Neutrophil (primary cell): ENCODE data around the gene ADCYAP1.

Experiments used
- H3K27ac ChIP-seq: fragments of 200-600 bp; sonication (generic); 2 replicates; pipeline ENCODE4 v1.5.1; 2016; ENCODE audit warnings: mild to moderate bottlenecking, moderate library complexity
- H3K27me3 ChIP-seq: fragments of 200-600 bp; sonication (generic); 2 replicates; pipeline ENCODE4 v1.6.0; 2016; ENCODE audit warnings: mild to moderate bottlenecking
- H3K36me3 ChIP-seq: fragments of 200-600 bp; sonication (generic); 2 replicates; pipeline ENCODE4 v1.5.1; 2017
- H3K4me1 ChIP-seq, 2 experiments: fragments of 200-600 bp in 1 of 2; sonication (generic) in 1 of 2; 1 replicate in 1 of 2; 2 replicates in 1 of 2; pipeline versions ENCODE4 v1.5.1 to v1.6.1; 2013 to 2016; ENCODE audit warnings: low read depth in 1 of 2, low read length in 1 of 2, mild to moderate bottlenecking in 1 of 2, moderate library complexity in 1 of 2; ENCODE audit not compliant: control insufficient read depth in 1 of 2, insufficient read depth in 1 of 2
- H3K4me3 ChIP-seq, 2 experiments: fragments of 200-600 bp in 1 of 2; sonication (generic) in 1 of 2; 1 replicate in 1 of 2; 2 replicates in 1 of 2; pipeline ENCODE4 v1.5.1; 2013 to 2016; ENCODE audit warnings: low read depth in 1 of 2, low read length in 1 of 2, mild to moderate bottlenecking in 1 of 2, moderate library complexity in 1 of 2
- H3K9me3 ChIP-seq: fragments of 200-600 bp; sonication (generic); 2 replicates; pipeline ENCODE4 v1.5.1; 2016
- TF ChIP-seq, protein P1 (sequence below): fragments of 200-600 bp; sonication (generic); IDR thresholded peaks from 2 replicates; pipeline ENCODE4 v1.5.1; 2016; ENCODE audit warnings: antibody characterized with exemption

Gene ADCYAP1

DNA sequence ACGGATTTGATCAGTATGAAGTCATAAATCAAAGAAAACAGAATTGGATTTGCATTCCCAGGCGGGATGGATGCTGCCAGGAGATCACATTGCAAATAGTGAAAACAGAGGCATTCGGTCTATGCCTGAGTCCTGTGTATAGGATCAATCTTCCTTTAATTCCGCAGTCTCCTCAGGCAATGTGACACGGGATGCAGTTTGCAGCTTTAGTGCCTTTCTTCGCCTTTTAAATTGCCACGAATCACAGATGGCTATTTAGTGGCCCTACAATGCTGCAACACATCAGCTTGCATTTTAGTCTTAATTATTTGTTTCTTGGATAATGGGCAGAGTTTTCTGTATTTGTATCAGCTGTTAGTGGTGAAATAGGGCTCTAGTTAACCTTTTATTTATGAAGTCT is 6.8 kb downstream of the ADCYAP1 start:
- H3K27ac ChIP-seq, result no peak overlapping the region
- H3K36me3 ChIP-seq, result no peaks in the 10 kb centered on the region
- H3K4me1 ChIP-seq, result peaks cover 0 to 13% of the 10 kb centered on the region in 2 experiments
- TF ChIP-seq, protein P1, sequence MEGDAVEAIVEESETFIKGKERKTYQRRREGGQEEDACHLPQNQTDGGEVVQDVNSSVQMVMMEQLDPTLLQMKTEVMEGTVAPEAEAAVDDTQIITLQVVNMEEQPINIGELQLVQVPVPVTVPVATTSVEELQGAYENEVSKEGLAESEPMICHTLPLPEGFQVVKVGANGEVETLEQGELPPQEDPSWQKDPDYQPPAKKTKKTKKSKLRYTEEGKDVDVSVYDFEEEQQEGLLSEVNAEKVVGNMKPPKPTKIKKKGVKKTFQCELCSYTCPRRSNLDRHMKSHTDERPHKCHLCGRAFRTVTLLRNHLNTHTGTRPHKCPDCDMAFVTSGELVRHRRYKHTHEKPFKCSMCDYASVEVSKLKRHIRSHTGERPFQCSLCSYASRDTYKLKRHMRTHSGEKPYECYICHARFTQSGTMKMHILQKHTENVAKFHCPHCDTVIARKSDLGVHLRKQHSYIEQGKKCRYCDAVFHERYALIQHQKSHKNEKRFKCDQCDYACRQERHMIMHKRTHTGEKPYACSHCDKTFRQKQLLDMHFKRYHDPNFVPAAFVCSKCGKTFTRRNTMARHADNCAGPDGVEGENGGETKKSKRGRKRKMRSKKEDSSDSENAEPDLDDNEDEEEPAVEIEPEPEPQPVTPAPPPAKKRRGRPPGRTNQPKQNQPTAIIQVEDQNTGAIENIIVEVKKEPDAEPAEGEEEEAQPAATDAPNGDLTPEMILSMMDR, result no peak
- no peaks in the 10 kb centered on the region for H3K9me3 ChIP-seq
- H3K27me3 ChIP-seq, result peaks cover 86% of the 10 kb centered on the region
- no peak overlapping the region for H3K4me3 ChIP-seq

DNA sequence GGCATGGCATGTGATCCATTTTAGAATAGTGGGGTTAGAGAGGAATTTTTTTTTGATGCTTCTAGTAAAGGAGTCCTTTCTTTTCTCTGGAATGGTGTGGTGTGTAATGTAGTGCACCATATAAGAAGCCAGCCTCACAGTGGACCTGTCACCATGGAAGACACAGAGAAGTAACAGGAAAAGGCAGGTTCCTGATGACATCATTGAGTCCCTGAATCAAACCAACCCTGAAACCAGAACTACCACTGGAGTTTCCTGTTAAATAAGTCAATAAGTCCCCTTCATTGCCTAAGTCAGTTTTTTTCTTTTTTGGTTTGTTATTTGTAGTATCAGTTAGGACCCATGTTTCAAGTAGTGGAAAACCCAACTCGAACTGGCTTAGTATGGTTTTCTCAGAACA is 11.9 kb downstream of the ADCYAP1 start:
- H3K36me3 ChIP-seq, result no peaks in the 10 kb centered on the region
- H3K4me3 ChIP-seq, result no peak overlapping the region
- H3K27me3 ChIP-seq, result peaks cover 71% of the 10 kb centered on the region
- no peaks in the 10 kb centered on the region for H3K9me3 ChIP-seq
- H3K4me1 ChIP-seq, result no peaks in the 10 kb centered on the region
- H3K27ac ChIP-seq, result no peak overlapping the region
- TF ChIP-seq, protein P1, result no peak

DNA sequence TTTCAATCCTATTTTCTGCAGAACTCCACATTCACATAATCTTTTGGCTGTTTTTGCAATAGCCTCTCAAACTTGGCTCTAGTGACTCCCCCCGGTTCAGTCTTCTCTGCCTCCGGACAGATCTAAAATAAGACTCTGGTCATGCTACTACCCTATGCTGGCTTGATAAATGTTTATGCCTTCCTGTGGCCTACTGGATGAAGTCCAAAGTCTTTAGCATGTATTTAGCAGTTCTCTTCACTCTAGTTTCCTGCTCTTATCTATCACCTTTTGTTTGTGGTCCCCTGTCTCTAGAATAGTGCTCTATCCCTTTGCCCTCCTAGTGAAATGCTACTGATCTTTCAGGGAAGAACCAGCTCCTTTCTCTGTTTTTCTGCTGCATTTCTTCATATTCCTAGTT is 14.4 kb downstream of the ADCYAP1 start:
- Histone ChIP-seq H3K36me3 (no peaks in the 10 kb centered on the region), H3K27me3 (peaks cover 46% of the 10 kb centered on the region), H3K9me3 (no peaks in the 10 kb centered on the region), H3K4me3 (no peak overlapping the region), H3K27ac (no peak overlapping the region), H3K4me1 (no peaks in the 10 kb centered on the region)
- TF ChIP-seq, protein P1, result no peak

DNA sequence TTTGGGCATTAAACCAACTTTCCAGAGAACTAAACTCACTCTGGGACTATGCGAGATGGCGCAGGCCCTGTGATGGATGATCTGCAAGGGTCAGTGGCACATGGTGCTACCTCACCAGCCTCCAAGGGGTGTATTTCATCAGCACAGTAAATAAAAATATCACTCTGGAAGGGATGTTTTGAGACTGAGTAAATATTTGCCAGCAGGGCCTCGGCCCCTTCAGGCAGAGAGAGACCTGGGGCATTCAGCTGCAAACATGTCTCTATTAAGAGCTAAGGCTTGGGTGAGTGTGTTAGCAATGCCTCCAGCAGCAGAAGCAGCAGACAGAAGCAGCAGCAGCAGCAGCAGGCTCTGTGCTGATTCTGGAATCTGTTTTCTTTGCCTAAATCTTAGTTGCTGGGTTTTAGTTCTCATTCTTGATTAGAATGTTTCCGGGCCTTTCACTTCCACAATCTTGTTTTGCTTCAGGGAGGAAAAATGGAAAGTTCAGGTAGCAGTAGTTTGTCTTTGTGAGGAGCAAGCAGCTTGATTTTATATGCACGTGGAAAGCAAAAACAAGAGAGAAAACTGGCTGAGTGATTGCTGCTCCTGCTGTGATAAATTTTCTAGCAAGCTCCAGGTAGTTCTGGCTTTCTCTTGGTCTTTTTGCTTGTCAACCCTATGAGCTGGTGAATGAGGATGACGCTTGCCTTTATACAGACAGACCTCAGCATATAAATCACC is 18.6 kb downstream of the ADCYAP1 start:
- no peak overlapping the region for H3K27ac ChIP-seq
- H3K9me3 ChIP-seq, result no peaks in the 10 kb centered on the region
- H3K4me3 ChIP-seq, result no peak overlapping the region
- H3K27me3 ChIP-seq, result peaks cover 27% of the 10 kb centered on the region
- TF ChIP-seq, protein P1, result no peak
- H3K4me1 ChIP-seq, result no peaks in the 10 kb centered on the region
- H3K36me3 ChIP-seq, result no peaks in the 10 kb centered on the region

DNA sequence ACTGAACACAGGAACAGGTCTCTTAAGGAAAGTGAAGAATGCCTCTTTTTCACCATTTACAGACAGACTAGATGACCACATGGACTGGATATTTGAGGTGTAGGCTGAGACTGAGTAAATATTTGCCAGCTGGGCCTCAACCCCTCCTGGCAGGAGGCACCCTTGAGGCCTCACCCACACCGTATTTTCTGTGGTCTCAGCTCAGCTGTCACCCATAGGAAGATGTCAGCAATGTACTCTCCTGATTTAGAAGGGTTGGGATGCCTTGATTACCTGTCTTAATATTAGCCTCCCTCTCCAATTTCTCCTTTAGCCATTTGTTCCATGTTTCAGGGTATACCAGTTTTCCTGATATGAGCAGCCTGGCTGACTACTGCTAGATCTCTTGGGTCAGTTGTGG is 20.3 kb downstream of the ADCYAP1 start:
- Histone ChIP-seq H3K27ac (no peak overlapping the region), H3K4me3 (no peak overlapping the region), H3K36me3 (no peaks in the 10 kb centered on the region), H3K4me1 (no peaks in the 10 kb centered on the region), H3K9me3 (no peaks in the 10 kb centered on the region), H3K27me3 (peaks cover 11% of the 10 kb centered on the region)
- TF ChIP-seq, protein P1, result no peak
